Spinal cord (tissue), 10 donors: ENCODE results near the gene UHRF1. TPM values are rescaled to one million over a fixed set of nuclear protein-coding genes. Genes with fewer than 3 reads are reported as not detected.

Source experiments
- DNase-seq, 6 donors: peaks; one replicate each; pipeline versions ENCODE4 v3.0.0 to v3.0.0-alpha.2; 2013 to 2015; ENCODE audit warnings: low spot score in 6 of 6, low read depth in 4 of 6
- H3K27ac ChIP-seq: one replicate; pipeline ENCODE4 v1.5.1; 2013; ENCODE audit warnings: low read depth, low read length, control low read depth
- H3K27me3 ChIP-seq: one replicate; pipeline ENCODE4 v1.6.1; 2013; ENCODE audit warnings: low read length; ENCODE audit not compliant: control insufficient read depth, insufficient read depth
- H3K36me3 ChIP-seq: one replicate; pipeline ENCODE4 v1.6.1; 2013; ENCODE audit warnings: low read length; ENCODE audit not compliant: control insufficient read depth, insufficient read depth
- H3K4me1 ChIP-seq: one replicate; pipeline ENCODE4 v1.6.1; 2013; ENCODE audit warnings: low read length; ENCODE audit not compliant: control insufficient read depth, insufficient read depth
- H3K4me3 ChIP-seq: one replicate; pipeline ENCODE4 v1.5.1; 2013; ENCODE audit warnings: low read depth, low read length, control low read depth
- H3K9me3 ChIP-seq: one replicate; pipeline ENCODE4 v1.6.1; 2013; ENCODE audit warnings: low read length; ENCODE audit not compliant: control insufficient read depth, insufficient read depth
- WGBS: methylation state at CpG from one replicate; pipeline ENCODE4 v1.1.5; 2013; ENCODE audit warnings: missing lambda C conversion rate; ENCODE audit not compliant: insufficient coverage; 5-methylcytosine and 5-hydroxymethylcytosine counted together
- polyA plus RNA-seq, 2 donors: library from polyadenylated mRNA; unstranded; fragments of 120-200 nt; gene quantifications; one replicate each; pipeline ENCODE4 v1.2.1, GENCODE V29; 2013; ENCODE audit not compliant: insufficient read length in 2 of 2
- total RNA-seq, 2 donors: library from RNA; depleted of rRNA in 1 of 2; stranded (reverse); fragments of 120-200 nt in 1 of 2; fragments of >200 nt in 1 of 2; gene quantifications; one replicate each; pipeline versions ENCODE4 v1.2.3 to v1.2.4, GENCODE V29; 2013 to 2014
- donor health status: healthy.

The UHRF1 gene
- total and polyA plus RNA-seq, 4 donors, result 10.5 to 16.8 (median 12.5) TPM

- WGBS, result 48% methylated on average over 7 of the region's 18 CpGs
- H3K27ac ChIP-seq, result no peak overlapping the region
- DNase-seq, result no peak
- no peaks in the 10 kb centered on the region for H3K27me3 ChIP-seq
- H3K4me1 ChIP-seq, result peaks cover 60% of the 10 kb centered on the region
- no peaks in the 10 kb centered on the region for H3K9me3 ChIP-seq
- no peak overlapping the region for H3K4me3 ChIP-seq
- H3K36me3 ChIP-seq, result peaks cover 41% of the 10 kb centered on the region
Observed at GRCh38 chr19:4984438-4984990, 75.2 kb downstream of the UHRF1 start.

- WGBS, result 78% methylated on average over 22 of the region's 22 CpGs
- H3K9me3 ChIP-seq, result no peaks in the 10 kb centered on the region
- no peak overlapping the region for H3K4me3 ChIP-seq
- DNase-seq, result no peak
- peaks cover 39% of the 10 kb centered on the region for H3K36me3 ChIP-seq
- H3K4me1 ChIP-seq, result peaks cover 60% of the 10 kb centered on the region
- H3K27ac ChIP-seq, result no peak overlapping the region
- no peaks in the 10 kb centered on the region for H3K27me3 ChIP-seq
Observed at GRCh38 chr19:4985551-4985991, 76.3 kb downstream of the UHRF1 start.

GRCh38 chr19:4986056-4986455 lies 76.8 kb downstream of the UHRF1 start:
- Histone ChIP-seq H3K27ac (no peak overlapping the region), H3K36me3 (peaks cover 34% of the 10 kb centered on the region), H3K4me1 (peaks cover 60% of the 10 kb centered on the region), H3K9me3 (no peaks in the 10 kb centered on the region), H3K27me3 (no peaks in the 10 kb centered on the region), H3K4me3 (no peak overlapping the region)
- no peak for DNase-seq
- WGBS, result 90% methylated on average over 19 of the region's 19 CpGs

GRCh38 chr19:4986471-4986891 lies 77.2 kb downstream of the UHRF1 start:
- no peak overlapping the region for H3K4me3 ChIP-seq
- H3K27me3 ChIP-seq, result no peaks in the 10 kb centered on the region
- WGBS, result 70% methylated on average over 18 of the region's 19 CpGs
- H3K4me1 ChIP-seq, result peaks cover 60% of the 10 kb centered on the region
- DNase-seq, result no peak
- H3K9me3 ChIP-seq, result no peaks in the 10 kb centered on the region
- H3K36me3 ChIP-seq, result peaks cover 30% of the 10 kb centered on the region
- no peak overlapping the region for H3K27ac ChIP-seq

- no peak for DNase-seq
- H3K9me3 ChIP-seq, result no peaks in the 10 kb centered on the region
- no peak overlapping the region for H3K27ac ChIP-seq
- no peak overlapping the region for H3K4me3 ChIP-seq
- H3K36me3 ChIP-seq, result peaks cover 28% of the 10 kb centered on the region
- peaks cover 60% of the 10 kb centered on the region for H3K4me1 ChIP-seq
- 54% methylated on average over 10 of the region's 11 CpGs for WGBS
- no peaks in the 10 kb centered on the region for H3K27me3 ChIP-seq
Observed at GRCh38 chr19:4987256-4987655, 78.0 kb downstream of the UHRF1 start.

- DNase-seq, result no peak
- Histone ChIP-seq H3K9me3 (no peaks in the 10 kb centered on the region), H3K27ac (no peak overlapping the region), H3K27me3 (no peaks in the 10 kb centered on the region), H3K4me1 (peaks cover 60% of the 10 kb centered on the region), H3K4me3 (no peak overlapping the region), H3K36me3 (peaks cover 28% of the 10 kb centered on the region)
- 80% methylated on average over 19 of the region's 24 CpGs for WGBS
Observed at GRCh38 chr19:4987692-4988370, 78.5 kb downstream of the UHRF1 start.

- DNase-seq, result peak in 2 of 6 donors; percentile 52 to 67
- H3K9me3 ChIP-seq, result no peaks in the 10 kb centered on the region
- peaks cover 21% of the 10 kb centered on the region for H3K36me3 ChIP-seq
- H3K4me1 ChIP-seq, result peaks cover 52% of the 10 kb centered on the region
- WGBS, result 64% methylated on average over 11 of the region's 13 CpGs
- no peak overlapping the region for H3K4me3 ChIP-seq
- H3K27ac ChIP-seq, result peak overlapping the region; percentile 33
- H3K27me3 ChIP-seq, result no peaks in the 10 kb centered on the region
Observed at GRCh38 chr19:4988770-4989251, 79.5 kb downstream of the UHRF1 start.

- H3K9me3 ChIP-seq, result no peaks in the 10 kb centered on the region
- no peak for DNase-seq
- peaks cover 37% of the 10 kb centered on the region for H3K4me1 ChIP-seq
- H3K27me3 ChIP-seq, result no peaks in the 10 kb centered on the region
- H3K27ac ChIP-seq, result no peak overlapping the region
- WGBS, result 79% methylated on average over 7 of the region's 7 CpGs
- peaks cover 14% of the 10 kb centered on the region for H3K36me3 ChIP-seq
- H3K4me3 ChIP-seq, result no peak overlapping the region
Observed at GRCh38 chr19:4990306-4990705, 81.0 kb downstream of the UHRF1 start.

- Histone ChIP-seq H3K27me3 (no peaks in the 10 kb centered on the region), H3K27ac (no peak overlapping the region), H3K4me1 (peaks cover 25% of the 10 kb centered on the region), H3K9me3 (no peaks in the 10 kb centered on the region), H3K36me3 (peaks cover 12% of the 10 kb centered on the region), H3K4me3 (no peak overlapping the region)
- WGBS, result 100% methylated on average over 3 of the region's 9 CpGs
- DNase-seq, result no peak
Observed at GRCh38 chr19:4991538-4991937, 82.2 kb downstream of the UHRF1 start.
